Suprapubic skin (tissue), 4 donors: Measurements from ENCODE around the gene PRICKLE1.

Source experiments
- EP300 ChIP-seq: sonication (generic); formaldehyde crosslinking; IDR thresholded peaks from one replicate; pipeline ENCODE4 v1.6.1; 2017; ENCODE audit warnings: antibody characterized with exemption
- POLR2A ChIP-seq, 2 donors: fragments of 450-650 bp; IDR thresholded peaks; one replicate each; pipeline ENCODE4 v1.6.1; 2017; ENCODE audit warnings: antibody characterized with exemption in 2 of 2, mild to moderate bottlenecking in 2 of 2, moderate library complexity in 2 of 2
- POLR2AphosphoS5 ChIP-seq, 3 donors: sonication (generic); formaldehyde crosslinking; IDR thresholded peaks; one replicate each; pipeline ENCODE4 v1.6.1; 2017; ENCODE audit warnings: antibody characterized with exemption in 3 of 3
- TF ChIP-seq, protein P1 (sequence below), 2 donors: fragments of 200-600 bp in 1 of 2; fragments of 450-650 bp in 1 of 2; sonication (generic) in 1 of 2; IDR thresholded peaks; one replicate each; pipeline ENCODE4 v1.5.1; 2016 to 2019; ENCODE audit warnings: antibody characterized with exemption in 2 of 2, mild to moderate bottlenecking in 1 of 2, moderate library complexity in 1 of 2

DNA sequence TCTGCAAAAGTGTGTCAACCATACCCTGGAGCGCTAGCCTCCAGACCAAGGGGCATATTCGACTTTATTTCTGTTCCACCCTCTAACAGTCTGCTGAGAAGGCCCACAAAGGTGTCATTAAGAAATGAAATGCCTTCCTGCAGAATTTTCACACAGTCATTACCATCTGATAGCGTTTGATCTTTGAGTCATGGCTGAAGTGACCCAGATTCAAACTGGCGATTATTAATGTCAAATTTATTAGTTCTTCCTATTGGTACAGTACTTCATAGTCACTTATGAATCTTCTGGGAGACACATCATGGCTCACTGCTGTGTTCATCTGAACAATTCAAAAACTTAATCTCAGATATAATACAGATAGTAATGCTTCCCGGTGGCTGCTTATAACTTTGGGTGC, 13.2 kb downstream of the PRICKLE1 start:
- no peak for TF ChIP-seq EP300
- TF ChIP-seq, protein P1, sequence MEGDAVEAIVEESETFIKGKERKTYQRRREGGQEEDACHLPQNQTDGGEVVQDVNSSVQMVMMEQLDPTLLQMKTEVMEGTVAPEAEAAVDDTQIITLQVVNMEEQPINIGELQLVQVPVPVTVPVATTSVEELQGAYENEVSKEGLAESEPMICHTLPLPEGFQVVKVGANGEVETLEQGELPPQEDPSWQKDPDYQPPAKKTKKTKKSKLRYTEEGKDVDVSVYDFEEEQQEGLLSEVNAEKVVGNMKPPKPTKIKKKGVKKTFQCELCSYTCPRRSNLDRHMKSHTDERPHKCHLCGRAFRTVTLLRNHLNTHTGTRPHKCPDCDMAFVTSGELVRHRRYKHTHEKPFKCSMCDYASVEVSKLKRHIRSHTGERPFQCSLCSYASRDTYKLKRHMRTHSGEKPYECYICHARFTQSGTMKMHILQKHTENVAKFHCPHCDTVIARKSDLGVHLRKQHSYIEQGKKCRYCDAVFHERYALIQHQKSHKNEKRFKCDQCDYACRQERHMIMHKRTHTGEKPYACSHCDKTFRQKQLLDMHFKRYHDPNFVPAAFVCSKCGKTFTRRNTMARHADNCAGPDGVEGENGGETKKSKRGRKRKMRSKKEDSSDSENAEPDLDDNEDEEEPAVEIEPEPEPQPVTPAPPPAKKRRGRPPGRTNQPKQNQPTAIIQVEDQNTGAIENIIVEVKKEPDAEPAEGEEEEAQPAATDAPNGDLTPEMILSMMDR (IDR thresholded peaks at IDR 0.05): no peak
- no peak for TF ChIP-seq POLR2AphosphoS5 (IDR thresholded peaks at IDR 0.05)
- no peak for TF ChIP-seq POLR2A (IDR thresholded peaks at IDR 0.05)
